ENCODE measurements around the gene GIPC1.
"Not testable (repeated sequence)": the region's sequence is repeated elsewhere in the genome, so short reads cannot be mapped to it uniquely, and the experiment has no call there.

Gene GIPC1

GRCh38 chr19:14496029-14496833 lies at the start of gene GIPC1:
GIPC1 (minus strand) TSS chr19:14496127; CDS start chr19:14482976, 13,151 bp downstream.
- Mint-ChIP-seq H3K9me3 (no peaks in the 10 kb centered on the region), H3K36me3 (peaks cover 6% of the 10 kb centered on the region), H3K4me3 (peak within 1 kb of the TSS; percentile 72), H3K27ac (peak within 1 kb of the TSS; percentile 76), H3K4me1 (peaks cover 18% of the 10 kb centered on the region)
- DNase-seq (ENCODE audit: low spot score in 2 of 2), result peak; percentile 90 to 92
- ATAC-seq, result peak; percentile 93

GRCh38 chr19:14545716-14546082 lies 49.8 kb upstream of the GIPC1 start:
- Mint-ChIP-seq H3K4me3 (no peak overlapping the region), H3K4me1 (peaks cover 30% of the 10 kb centered on the region), H3K9me3 (no peaks in the 10 kb centered on the region), H3K36me3 (peaks cover 38% of the 10 kb centered on the region), H3K27ac (peak overlapping the region; percentile 52)
- no peak for DNase-seq (ENCODE audit: low spot score in 2 of 2)
- ATAC-seq, result no peak

- Mint-ChIP-seq H3K36me3 (peaks cover 38% of the 10 kb centered on the region), H3K27ac (peak overlapping the region; percentile 52), H3K9me3 (no peaks in the 10 kb centered on the region), H3K4me1 (peaks cover 25% of the 10 kb centered on the region), H3K4me3 (no peak overlapping the region)
- no peak for ATAC-seq
- no peak for DNase-seq (ENCODE audit: low spot score in 2 of 2)
These were observed 49.2 kb upstream of the GIPC1 start for GRCh38 chr19:14544977-14545715.

GRCh38 chr19:14544047-14544446 lies 48.1 kb upstream of the GIPC1 start:
- H3K9me3 Mint-ChIP-seq, result no peaks in the 10 kb centered on the region
- DNase-seq (ENCODE audit: low spot score in 2 of 2) (no peak), ATAC-seq (peak; percentile 78)
- H3K27ac Mint-ChIP-seq, result no peak overlapping the region
- no peak overlapping the region for H3K4me3 Mint-ChIP-seq
- H3K36me3 Mint-ChIP-seq, result peaks cover 35% of the 10 kb centered on the region
- H3K4me1 Mint-ChIP-seq, result peaks cover 26% of the 10 kb centered on the region

GRCh38 chr19:14542711-14543328 lies 46.9 kb upstream of the GIPC1 start:
- Mint-ChIP-seq H3K27ac (no peak overlapping the region), H3K9me3 (no peaks in the 10 kb centered on the region), H3K4me3 (no peak overlapping the region), H3K36me3 (peaks cover 31% of the 10 kb centered on the region), H3K4me1 (peaks cover 26% of the 10 kb centered on the region)
- DNase-seq (ENCODE audit: low spot score in 2 of 2) (no peak), ATAC-seq (peak; percentile 89)

DNA sequence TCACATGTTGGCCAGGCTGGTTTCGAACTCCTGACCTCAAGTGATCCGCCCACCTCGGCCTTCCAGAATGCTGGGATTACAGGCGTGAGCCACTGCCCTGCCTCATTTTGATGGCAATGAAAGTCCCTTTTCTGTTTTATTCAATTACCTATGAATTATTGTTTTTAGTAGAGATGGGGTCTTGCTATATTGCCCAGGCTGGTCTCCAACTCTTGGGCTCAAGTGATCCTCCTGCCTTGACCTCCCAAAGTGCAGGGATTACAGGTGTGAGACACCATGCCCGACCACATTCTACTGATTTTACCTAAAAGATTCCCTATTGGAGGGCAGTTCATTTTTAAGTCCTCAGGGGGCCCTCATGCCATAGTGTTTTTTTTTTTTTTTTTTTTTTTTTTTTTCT lies 46.1 kb upstream of the GIPC1 start:
- Mint-ChIP-seq H3K27ac (peak overlapping the region; percentile 39), H3K4me1 (peaks cover 26% of the 10 kb centered on the region), H3K36me3 (peaks cover 31% of the 10 kb centered on the region)
- DNase-seq (ENCODE audit: low spot score in 2 of 2); H3K4me3 Mint-ChIP-seq; ATAC-seq; H3K9me3 Mint-ChIP-seq: not testable (repeated sequence)

DNA sequence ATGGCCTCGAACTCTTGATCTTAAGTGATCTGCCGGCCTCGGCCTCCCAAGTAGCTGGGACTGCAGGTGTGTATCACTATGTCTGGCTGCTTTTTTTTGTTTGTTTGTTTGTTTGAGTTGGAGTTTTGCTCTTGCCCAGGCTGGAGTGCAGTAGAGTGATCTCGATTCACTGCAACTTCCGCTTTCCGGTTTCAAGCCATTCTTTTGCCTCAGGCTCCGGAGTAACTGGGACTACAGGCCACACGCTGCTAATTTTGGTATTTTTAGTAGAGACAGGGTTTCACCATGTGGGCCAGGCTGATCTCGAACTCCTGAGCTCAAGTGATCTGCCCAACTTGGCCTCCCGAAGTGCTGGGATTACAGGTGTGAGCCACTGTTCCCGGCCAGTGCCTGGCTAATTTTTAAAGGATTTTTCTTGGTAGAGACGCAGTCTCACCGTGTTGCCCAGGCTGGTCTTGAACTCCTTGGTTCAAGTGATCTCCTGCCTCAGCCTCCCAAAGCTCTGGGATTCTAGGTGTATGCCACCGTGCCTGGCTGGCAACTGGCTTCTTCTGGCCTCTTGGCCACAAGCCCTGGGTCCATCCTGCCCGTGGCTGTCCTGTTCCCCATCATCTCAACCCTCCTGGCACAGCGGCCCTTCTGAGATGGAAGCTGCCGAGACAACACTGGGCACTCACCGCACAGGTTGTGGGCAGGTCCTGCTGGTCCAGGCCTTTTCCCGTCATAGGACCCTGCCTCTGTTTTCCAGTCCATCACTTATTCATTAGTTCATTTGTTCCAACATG lies 45.0 kb upstream of the GIPC1 start:
- Mint-ChIP-seq H3K27ac (peak overlapping the region; percentile 39), H3K9me3 (no peaks in the 10 kb centered on the region), H3K4me1 (peaks cover 30% of the 10 kb centered on the region), H3K4me3 (no peak overlapping the region), H3K36me3 (peaks cover 27% of the 10 kb centered on the region)
- DNase-seq (ENCODE audit: low spot score in 2 of 2) (no peak), ATAC-seq (no peak)

DNA sequence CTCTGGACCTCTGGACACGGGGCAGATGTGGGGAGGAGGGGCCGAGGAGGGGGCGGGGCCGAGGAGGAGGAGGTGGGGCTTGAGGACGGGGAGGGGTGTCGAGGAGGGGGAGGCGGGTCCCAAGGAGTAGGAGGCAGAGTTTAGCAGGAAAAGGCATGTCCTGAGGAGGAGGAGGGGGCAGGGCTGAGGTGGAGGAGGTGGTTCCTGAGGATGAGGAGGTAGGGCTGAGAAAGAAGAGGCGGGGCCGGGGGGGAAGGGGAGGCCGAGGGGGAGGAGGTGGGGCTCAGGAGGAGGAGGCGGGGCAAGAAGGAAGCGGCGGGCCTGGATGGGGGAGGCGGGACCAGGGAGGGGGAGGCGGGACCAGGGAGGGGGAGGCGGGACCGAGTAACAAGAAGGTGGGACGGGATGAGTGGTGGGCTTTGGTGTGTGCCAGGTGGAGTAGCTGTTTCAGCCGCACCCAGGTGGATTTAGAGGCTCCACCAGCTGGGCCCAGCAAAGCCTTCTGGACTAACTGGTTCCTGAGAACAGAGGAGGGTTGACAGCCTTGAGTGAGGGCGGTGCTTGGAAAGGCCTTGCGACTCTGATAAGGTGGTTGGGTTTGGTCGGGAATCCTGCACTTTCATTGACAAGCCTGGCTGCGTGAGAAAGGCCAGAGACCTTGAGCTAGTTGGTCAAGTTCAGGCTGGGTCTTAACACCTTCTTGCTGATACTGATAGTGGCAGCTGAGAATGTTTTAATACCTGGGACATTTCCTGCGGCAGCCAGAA lies 41.2 kb upstream of the GIPC1 start:
- peak; percentile 55 for ATAC-seq

DNA sequence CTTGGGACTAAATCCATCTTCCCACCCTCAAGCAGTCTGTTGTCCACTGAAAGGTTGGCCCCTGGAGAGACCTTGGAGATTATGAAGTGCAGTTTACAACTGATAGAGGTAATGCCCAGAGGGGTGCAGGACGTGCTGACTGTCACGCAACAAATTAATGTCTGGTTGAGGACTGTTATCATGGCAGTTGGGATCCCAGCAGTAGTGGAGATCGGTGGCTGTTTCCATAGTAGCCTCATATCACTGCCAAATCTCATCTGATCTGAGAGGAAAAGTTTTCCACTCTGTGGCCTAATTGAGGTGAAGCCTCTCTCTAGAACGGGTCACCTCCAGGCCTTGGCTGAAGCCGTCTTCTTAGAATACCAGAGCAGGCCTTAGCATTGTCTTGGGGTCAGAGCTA lies 37.5 kb upstream of the GIPC1 start:
- peaks cover 12% of the 10 kb centered on the region for H3K4me1 Mint-ChIP-seq
- H3K27ac Mint-ChIP-seq, result peak overlapping the region; percentile 26
- no peak overlapping the region for H3K4me3 Mint-ChIP-seq

More for the DNA sequence above, 41.2 kb upstream of the GIPC1 start:
- Mint-ChIP-seq H3K36me3 (peaks cover 39% of the 10 kb centered on the region), H3K27ac (no peak overlapping the region), H3K4me3 (no peak overlapping the region), H3K4me1 (peaks cover 17% of the 10 kb centered on the region), H3K9me3 (no peaks in the 10 kb centered on the region)
- no peak for DNase-seq (ENCODE audit: low spot score in 2 of 2)

DNA sequence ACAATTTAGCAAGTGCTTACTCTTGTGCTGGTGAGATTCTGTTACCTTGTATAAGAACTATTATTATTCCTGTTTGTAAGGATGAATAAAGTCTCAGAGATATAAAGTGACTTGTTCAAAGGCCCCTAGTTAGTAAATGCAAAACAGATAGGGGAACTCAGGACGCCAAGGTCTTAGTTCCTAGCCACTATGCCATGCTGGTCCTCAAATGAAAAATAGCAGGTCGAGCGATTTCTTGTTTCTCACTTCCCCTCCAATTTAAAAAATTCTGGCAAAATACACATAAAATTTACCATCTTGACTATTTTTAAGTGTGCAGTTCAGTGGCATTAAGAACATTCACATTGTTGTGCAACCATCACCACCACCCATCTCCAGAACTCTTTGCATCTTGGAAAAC lies 34.6 kb upstream of the GIPC1 start:
- Mint-ChIP-seq H3K27ac (no peak overlapping the region), H3K9me3 (no peaks in the 10 kb centered on the region), H3K4me3 (peak overlapping the region; percentile 93), H3K4me1 (peaks cover 7% of the 10 kb centered on the region), H3K36me3 (peaks cover 36% of the 10 kb centered on the region)
- ATAC-seq (no peak), DNase-seq (ENCODE audit: low spot score in 2 of 2) (no peak)

More for the DNA sequence above, 37.5 kb upstream of the GIPC1 start:
- DNase-seq (ENCODE audit: low spot score in 2 of 2) (no peak), ATAC-seq (no peak)
- Mint-ChIP-seq H3K9me3 (no peaks in the 10 kb centered on the region), H3K36me3 (peaks cover 36% of the 10 kb centered on the region)

- Mint-ChIP-seq H3K4me1 (peaks cover 7% of the 10 kb centered on the region), H3K4me3 (peak overlapping the region; percentile 93), H3K9me3 (no peaks in the 10 kb centered on the region), H3K27ac (peak overlapping the region; percentile 94), H3K36me3 (peaks cover 32% of the 10 kb centered on the region)
- ATAC-seq (no peak), DNase-seq (ENCODE audit: low spot score in 2 of 2) (no peak)
These were observed 34.0 kb upstream of the GIPC1 start for GRCh38 chr19:14530005-14530348.

DNA sequence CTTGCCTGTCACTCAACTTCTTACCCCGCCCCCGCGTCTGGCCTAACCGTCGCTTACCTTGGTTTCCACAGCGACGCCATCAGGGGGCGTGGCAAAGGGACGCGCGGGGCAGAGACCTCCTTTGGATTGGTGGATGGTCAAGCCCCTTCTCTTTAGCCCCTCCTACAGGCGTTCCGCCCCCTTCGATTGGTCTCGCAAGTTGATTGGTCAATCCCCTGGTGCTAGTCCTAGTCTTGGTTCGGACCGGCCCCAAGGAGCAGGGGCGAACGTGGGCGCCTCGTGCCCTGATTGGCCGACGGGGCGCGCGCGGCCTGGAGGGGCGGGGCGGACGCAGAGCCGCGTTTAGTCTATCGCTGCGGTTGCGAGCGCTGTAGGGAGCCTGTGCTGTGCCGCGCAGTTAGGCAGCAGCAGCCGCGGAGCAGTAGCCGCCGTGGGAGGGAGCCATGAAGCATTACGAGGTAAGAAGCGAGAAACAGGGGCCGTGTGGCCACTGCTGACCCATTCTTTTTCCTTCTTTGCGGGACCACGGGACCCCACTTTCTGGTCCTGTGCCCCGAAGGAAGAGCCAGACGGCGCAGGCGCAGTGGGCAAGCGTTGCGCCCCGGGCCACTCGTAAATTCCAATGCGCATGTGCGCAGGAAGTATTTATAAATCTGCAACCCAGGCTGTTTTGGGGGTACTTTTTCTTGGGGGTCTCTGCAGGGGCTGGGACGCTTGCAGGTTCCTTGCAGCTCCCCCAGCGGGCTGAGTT lies 33.5 kb upstream of the GIPC1 start, which contains the start of gene TECR:
Gene TECR (plus strand): TSS at position 341 of the 751 bp plus-strand sequence. CDS start 103 bp downstream, at position 444.
- ATAC-seq (peak; percentile 97), DNase-seq (ENCODE audit: low spot score in 2 of 2) (peak; percentile 99 to 100)
- peaks cover 29% of the 10 kb centered on the region for H3K36me3 Mint-ChIP-seq
- peaks cover 7% of the 10 kb centered on the region for H3K4me1 Mint-ChIP-seq
- H3K4me3 Mint-ChIP-seq, result peak within 1 kb of the TSS; percentile 93
- H3K9me3 Mint-ChIP-seq, result no peaks in the 10 kb centered on the region
- peak within 1 kb of the TSS; percentile 94 for H3K27ac Mint-ChIP-seq

DNA sequence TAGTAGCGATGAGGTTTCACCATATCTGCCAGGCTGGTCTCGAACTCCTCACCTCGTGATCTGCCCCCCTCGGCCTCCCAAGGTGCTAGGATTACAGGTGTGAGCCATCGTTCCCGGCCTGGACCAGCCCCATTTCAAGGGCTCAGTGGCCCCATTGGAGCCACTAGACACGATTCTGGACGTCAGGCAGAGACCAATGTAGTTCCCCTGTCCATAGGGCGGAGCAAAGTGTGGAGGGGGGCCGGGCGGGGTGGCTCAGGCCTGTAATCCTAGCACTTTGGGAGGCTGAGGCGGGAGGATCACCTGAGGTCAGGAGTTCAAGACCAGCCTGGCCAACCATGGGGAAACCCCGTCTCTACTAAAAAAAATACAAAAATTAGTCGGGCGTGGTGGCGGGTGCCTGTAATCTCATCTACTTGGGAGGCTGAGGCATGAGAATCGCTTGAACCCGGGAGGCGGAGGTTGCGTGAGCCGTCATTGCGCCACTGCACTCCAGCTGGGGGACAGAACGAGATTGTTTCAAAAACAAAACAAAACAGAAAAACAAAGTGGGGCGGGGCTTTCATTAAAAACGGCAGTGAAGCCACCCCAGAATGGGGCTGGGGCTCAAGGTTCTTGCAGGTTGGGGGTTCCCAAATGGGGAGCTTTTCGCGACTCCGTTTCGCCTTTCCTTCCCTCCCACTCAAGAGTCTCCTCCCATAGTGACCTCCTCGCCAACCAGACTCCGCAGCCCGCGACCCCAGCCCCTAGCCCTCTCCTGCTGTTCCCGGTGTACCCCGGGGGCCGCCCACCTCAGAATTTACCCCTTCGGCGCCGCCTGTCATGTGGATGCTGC lies 32.7 kb upstream of the GIPC1 start:
- DNase-seq (ENCODE audit: low spot score in 2 of 2), result no peak
- peaks cover 10% of the 10 kb centered on the region for H3K4me1 Mint-ChIP-seq
- peak overlapping the region; percentile 94 for H3K27ac Mint-ChIP-seq
- no peak for ATAC-seq
- peaks cover 21% of the 10 kb centered on the region for H3K36me3 Mint-ChIP-seq
- no peaks in the 10 kb centered on the region for H3K9me3 Mint-ChIP-seq
- peak overlapping the region; percentile 93 for H3K4me3 Mint-ChIP-seq

Measured in stimulated activated effector memory CD8-positive, alpha-beta T cell treated with anti-CD3 and anti-CD28 coated beads, Interleukin-12 subunit alpha, Interleukin-12 subunit beta, amount 100 ng/mL, for 72 hours (primary cell).